ENCODE measurements around the gene SCAF1.

SCAF1 gene

DNA sequence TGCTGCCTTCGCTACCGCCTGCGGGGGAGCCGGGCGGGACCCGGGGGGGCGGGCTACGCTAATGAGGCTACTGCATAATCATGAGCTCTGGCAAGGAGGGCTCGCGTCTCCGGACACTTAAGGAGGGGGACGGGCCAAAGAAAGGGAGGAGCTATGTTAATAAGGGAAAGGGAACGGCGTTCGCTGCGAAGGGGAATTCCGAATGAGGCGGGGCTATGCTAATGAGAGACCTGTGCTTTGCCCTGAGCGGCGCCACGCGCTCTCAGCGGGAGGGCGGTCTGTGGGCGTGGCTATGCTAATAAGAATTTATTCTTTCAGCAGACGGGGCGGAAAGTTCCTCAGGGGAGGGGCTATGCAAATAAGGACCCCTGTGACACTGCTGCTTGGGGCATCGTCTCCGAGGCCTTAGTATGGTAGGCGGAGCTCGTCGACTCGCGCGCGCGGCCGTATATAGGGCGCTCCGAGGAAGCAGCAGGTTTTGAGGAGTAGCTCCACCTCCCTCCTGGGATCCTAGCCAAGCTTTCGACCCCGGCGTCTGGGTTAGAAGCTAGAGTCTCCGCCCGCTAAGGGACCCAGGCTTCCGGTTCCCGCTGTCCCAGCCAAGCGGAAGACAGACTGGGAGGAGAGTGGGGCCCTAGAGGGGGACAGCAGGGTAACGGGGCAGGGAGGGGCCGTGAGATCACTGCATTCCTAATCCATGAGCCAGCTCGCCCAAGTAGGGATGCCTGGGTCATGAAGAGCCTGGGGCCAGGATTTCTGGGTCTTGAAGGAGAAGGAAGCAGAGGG lies 1.7 kb upstream of the SCAF1 start, which contains the start of gene RRAS:
Gene RRAS, minus strand, starts transcription at position 31 of the 786 bp plus-strand sequence. CDS start 45 bp downstream, outside the sequence.
- H3K4me3 ChIP-seq (ENCODE audit: low read length) = peak within 1 kb of the TSS; percentile 99

DNA sequence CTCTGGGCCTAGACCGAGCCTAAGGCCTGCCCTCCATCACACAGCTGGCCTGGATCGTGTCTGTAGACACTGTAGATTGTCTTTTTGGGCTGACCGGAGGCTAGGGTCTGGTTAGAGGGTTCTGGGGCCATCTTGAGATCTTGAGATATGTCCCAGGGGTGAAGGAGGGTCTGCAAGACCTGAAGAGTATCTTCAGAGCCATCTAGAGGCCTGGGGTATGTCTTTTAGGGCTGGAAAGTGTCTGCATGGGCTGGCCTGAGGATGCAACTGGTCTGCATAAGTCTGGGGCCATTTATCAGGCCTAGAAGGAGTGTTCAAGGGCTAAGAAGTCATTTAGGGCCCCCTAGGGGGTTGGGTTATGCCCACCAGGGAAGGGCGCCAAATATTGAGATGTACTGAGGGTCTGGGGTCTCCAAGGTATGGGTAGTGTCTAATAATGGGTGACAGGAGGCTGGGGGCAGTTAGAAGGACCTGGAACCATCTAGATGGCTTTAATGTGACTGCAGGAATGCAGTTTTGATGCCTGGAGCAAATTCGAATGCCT lies 555 bp downstream of the SCAF1 start:
- peak overlapping the region; percentile 99 for H3K4me3 ChIP-seq (ENCODE audit: low read length)
- DNase-seq (ENCODE audit: low read depth, low spot score) = no peak

More for the DNA sequence above, 1.7 kb upstream of the SCAF1 start, which contains the start of gene RRAS:
- DNase-seq (ENCODE audit: low read depth, low spot score) = peak; percentile 100

DNA sequence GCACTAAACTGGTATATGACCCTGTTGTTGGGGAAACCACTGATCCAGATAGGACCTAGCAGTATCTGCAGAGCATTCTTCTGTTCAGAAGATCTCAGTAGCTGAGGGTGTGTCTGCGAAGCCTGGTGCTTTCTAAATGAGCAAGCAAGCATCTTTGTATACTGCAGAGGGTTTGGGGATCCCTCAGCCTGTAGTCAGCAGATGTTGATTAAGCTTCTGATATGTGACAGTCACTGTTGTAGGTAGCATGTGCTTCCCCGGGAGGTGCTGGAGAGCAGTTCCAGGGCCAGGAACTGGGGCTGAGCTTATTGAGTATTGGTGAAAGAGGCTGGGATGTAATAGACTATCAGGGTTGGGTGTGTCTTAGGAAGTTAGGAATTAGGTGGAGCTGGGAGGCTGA lies 1.5 kb downstream of the SCAF1 start:
- peak overlapping the region; percentile 99 for H3K4me3 ChIP-seq (ENCODE audit: low read length)
- DNase-seq (ENCODE audit: low read depth, low spot score) = no peak

DNA sequence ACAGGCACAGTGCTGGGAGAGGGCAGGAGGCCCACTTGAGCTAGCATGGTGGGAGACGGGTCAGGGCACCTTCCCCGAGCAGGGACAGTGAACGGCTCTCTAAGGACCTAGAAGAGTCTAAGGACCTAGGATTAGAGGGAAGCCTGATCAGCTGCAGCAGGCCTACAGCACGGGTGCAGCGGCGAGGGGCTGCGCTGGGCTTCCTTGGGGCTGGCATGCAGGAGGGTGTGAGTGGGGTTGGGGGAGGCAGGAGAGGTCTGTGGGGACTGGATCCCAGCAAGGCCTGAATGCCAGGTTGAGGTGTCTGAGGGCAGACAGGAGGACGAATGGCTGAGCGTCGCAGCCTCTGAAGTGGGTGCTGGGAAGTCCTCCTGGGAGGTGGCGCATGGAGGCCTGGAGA lies 3.6 kb downstream of the SCAF1 start:
- DNase-seq (ENCODE audit: low read depth, low spot score) = no peak
- H3K4me3 ChIP-seq (ENCODE audit: low read length) = no peak overlapping the region

DNA sequence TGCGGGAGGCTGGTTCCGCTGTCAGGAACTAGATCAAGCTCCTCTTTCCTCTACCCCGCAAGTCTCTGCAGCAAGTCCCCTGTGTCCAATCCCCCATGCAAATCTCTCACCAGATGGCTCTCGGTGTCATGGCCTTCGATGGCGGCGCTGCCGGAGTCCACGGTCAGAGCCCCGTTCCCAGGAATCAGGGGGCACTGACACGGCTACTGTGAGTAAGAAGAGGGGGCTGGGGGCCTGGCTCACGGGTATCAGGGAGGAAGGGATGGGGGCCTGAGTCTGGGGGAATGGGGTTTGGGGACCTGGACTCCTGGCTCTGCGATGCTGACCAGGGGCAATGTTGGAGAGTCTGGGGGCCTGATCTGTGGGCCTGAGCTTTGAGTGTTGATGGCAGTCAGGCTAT lies 4.0 kb downstream of the SCAF1 start:
- no peak for DNase-seq (ENCODE audit: low read depth, low spot score)

DNA sequence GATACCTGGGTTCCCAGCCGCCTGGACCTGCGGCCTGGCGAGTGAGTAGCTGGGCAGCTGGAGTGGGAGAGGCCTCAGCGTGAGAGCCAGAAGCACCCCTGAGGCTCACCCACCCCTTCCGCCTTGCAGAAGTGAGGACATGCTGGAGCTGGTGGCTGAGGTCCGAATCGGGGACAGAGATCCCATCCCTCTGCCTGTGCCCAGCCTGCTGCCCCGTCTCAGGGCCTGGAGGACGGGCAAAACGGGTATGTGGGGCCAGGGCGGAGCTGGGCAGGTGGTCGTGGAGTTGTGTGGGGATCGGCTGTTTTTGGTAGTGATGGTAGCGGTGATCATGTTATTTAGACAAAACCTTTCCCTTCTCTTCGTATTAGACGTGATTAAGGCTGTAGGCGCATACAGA lies 4.6 kb downstream of the SCAF1 start:
- DNase-seq (ENCODE audit: low read depth, low spot score) = no peak
- H3K4me3 ChIP-seq (ENCODE audit: low read length) = no peak overlapping the region

More for the DNA sequence above, 4.0 kb downstream of the SCAF1 start:
- H3K4me3 ChIP-seq (ENCODE audit: low read length) = no peak overlapping the region

DNA sequence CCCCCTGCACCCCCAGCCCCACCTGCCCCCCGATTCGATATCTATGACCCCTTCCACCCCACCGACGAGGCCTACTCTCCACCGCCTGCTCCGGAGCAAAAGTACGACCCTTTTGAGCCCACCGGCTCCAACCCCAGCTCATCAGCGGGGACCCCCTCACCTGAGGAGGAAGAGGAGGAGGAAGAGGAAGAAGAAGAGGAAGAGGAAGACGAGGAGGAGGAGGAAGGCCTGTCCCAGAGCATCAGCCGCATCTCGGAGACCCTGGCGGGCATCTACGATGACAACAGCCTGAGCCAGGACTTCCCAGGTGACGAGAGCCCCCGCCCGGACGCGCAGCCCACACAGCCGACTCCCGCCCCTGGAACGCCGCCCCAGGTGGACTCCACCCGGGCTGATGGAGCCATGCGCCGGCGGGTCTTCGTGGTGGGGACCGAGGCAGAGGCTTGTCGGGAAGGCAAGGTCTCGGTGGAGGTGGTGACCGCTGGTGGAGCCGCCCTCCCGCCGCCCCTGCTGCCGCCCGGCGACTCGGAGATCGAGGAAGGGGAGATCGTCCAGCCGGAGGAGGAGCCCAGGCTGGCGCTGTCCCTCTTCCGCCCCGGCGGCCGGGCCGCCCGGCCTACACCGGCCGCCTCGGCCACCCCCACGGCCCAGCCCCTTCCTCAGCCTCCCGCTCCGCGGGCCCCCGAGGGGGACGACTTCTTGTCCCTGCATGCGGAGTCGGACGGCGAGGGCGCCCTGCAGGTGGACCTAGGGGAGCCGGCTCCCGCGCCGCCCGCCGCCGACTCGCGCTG lies 9.2 kb downstream of the SCAF1 start:
- H3K4me3 ChIP-seq (ENCODE audit: low read length) = no peak overlapping the region
- no peak for DNase-seq (ENCODE audit: low read depth, low spot score)

DNA sequence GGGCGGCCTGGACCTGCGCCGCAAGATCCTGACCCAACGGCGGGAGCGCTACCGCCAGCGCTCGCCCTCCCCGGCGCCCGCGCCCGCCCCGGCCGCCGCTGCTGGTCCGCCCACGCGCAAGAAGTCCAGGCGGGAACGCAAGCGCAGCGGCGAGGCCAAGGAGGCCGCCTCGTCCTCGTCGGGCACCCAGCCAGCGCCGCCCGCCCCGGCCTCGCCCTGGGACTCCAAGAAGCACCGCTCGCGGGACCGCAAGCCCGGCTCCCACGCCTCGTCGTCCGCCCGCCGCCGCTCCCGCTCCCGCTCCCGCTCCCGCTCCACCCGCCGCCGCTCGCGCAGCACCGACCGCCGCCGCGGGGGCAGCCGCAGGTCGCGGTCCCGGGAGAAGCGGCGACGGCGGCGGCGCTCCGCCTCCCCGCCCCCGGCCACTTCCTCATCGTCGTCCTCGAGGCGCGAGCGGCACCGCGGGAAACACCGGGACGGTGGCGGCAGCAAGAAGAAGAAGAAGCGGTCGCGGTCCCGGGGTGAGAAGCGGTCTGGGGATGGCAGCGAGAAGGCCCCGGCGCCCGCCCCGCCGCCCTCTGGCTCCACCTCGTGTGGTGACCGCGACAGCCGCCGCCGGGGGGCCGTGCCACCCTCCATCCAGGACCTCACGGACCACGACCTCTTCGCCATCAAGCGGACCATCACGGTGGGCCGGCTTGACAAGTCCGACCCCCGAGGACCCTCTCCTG lies 10.0 kb downstream of the SCAF1 start:
- H3K4me3 ChIP-seq (ENCODE audit: low read length) = no peak overlapping the region
- no peak for DNase-seq (ENCODE audit: low read depth, low spot score)

DNA sequence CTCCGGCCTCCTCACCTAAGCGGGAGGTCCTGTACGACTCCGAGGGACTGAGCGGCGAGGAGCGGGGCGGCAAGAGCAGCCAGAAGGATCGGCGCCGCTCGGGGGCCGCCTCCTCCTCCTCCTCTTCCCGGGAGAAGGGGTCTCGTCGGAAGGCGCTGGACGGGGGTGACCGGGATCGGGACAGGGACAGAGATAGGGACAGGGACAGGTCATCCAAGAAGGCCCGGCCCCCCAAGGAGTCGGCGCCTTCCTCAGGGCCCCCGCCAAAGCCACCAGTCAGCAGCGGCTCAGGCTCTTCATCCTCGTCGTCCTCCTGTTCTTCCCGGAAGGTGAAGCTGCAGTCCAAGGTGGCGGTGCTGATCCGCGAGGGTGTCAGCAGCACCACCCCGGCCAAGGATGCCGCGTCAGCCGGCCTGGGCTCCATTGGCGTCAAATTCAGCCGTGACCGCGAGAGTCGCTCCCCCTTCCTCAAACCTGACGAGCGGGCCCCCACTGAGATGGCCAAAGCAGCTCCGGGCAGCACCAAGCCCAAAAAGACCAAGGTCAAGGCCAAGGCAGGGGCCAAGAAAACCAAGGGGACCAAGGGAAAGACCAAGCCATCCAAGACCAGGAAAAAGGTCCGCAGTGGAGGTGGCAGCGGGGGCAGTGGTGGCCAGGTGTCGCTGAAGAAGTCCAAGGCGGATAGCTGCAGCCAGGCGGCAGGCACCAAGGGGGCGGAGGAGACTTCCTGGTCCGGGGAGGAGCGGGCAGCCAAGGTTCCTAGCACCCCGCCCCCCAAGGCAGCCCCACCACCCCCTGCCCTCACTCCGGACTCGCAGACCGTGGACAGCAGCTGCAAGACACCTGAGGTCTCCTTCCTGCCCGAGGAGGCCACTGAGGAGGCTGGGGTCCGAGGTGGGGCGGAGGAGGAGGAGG lies 10.8 kb downstream of the SCAF1 start:
- DNase-seq (ENCODE audit: low read depth, low spot score) = no peak
- H3K4me3 ChIP-seq (ENCODE audit: low read length) = no peak overlapping the region

DNA sequence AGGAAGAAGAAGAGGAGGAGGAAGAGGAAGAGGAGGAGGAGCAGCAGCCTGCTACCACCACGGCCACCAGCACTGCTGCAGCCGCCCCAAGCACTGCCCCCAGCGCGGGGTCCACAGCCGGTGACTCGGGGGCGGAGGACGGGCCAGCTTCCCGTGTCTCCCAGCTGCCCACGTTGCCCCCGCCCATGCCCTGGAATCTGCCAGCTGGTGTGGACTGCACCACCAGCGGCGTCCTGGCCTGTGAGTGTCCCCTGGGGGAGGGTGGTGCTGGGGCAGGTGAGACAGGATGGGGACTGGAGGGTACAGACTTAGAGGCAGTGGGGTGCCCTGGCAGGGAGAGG lies 11.4 kb downstream of the SCAF1 start:
- H3K4me3 ChIP-seq (ENCODE audit: low read length) = no peak overlapping the region
- no peak for DNase-seq (ENCODE audit: low read depth, low spot score)

DNA sequence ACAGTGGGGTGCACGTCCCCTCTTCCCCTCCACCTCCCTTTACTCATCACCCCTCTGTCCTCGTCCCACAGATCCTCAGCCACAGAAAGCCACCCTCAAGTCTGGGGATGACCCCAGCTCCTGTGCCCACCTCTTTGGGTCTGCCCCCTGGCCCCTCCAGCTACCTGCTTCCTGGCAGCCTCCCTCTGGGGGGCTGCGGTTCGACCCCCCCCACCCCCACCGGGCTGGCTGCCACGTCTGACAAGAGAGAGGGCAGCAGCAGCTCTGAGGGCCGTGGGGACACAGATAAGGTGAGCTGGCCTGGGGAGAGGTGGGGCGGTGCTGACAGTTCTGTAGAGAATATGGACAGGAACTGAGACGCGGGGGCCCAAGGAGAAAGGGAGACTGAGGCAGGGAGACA lies 12.6 kb downstream of the SCAF1 start:
- H3K4me3 ChIP-seq (ENCODE audit: low read length) = no peak overlapping the region
- DNase-seq (ENCODE audit: low read depth, low spot score) = no peak

DNA sequence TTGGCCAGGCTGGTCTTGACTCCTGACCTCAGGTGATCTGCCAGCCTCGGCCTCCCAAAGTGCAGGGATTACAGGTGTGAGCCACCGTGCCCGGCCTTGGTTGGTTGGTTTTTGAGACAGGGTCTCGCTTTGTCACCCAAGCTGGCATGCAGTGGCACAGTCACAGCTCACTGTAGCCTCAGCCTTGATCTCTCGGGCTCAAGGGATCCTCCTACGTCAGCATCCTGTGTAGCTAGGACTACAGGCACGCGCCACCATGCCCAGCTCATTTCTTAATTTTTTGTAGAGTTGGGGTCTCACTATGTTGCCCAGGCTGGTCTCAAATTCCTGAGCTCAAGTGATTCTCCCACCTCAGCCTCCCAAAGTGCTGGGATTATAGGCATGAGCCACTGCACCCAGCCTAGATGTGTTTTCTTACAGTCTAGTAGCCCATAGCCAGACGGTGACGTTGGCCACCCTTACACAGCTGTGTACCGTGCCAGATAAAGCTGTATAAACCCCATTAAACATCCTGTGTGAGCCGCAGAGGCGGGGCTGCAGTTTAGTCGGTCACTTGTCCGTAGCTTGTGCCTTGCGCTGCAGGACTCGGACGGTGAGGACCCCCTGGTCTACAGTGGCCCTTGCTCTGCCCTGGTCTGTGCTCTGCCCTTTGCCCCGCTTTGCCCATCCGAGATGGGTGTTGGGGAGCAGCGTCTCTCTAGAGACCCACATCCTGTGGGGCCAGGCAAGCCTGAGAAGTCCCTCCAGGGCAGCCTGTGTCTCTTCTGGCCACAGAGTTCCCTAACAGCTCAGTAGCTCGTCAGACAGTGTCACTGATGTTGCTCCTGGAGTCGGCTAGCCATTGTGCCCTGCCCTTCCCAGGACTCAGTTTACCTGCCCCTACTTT lies 13.8 kb downstream of the SCAF1 start:
- no peak for DNase-seq (ENCODE audit: low read depth, low spot score)
- H3K4me3 ChIP-seq (ENCODE audit: low read length) = no peak overlapping the region

DNA sequence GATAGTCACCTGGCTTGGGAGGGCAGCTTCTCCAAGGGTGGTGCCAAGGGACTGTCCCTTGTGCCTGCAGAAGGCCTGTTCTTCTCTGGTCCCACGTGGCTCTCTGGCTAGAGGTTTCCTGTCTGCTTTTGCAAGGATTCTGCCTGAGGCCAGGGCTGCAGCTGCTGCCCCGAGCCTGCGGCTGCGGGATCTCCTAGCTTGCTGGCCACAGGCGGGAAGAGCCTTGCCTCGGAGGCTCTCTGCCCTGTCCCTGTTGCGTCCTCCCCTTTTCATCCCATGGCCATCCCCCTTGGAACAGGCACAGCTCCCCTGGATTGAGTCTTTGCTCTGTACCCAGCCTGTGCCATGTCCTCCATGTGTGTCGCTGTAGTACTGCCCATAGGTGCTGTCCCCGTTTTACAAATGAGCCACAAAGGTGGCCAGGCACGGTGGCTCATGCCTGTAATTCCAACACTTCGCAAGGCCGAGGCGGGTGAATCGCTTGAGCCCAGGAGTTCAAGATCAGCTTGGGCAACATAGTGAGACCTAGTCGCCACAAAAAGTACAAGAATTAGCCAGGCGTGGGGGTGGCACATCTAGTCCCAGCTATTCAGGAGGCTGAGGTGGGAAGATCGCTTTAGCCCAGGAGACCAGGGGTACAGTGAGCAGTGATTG lies 14.6 kb downstream of the SCAF1 start:
- DNase-seq (ENCODE audit: low read depth, low spot score) = no peak
- no peak overlapping the region for H3K4me3 ChIP-seq (ENCODE audit: low read length)

DNA sequence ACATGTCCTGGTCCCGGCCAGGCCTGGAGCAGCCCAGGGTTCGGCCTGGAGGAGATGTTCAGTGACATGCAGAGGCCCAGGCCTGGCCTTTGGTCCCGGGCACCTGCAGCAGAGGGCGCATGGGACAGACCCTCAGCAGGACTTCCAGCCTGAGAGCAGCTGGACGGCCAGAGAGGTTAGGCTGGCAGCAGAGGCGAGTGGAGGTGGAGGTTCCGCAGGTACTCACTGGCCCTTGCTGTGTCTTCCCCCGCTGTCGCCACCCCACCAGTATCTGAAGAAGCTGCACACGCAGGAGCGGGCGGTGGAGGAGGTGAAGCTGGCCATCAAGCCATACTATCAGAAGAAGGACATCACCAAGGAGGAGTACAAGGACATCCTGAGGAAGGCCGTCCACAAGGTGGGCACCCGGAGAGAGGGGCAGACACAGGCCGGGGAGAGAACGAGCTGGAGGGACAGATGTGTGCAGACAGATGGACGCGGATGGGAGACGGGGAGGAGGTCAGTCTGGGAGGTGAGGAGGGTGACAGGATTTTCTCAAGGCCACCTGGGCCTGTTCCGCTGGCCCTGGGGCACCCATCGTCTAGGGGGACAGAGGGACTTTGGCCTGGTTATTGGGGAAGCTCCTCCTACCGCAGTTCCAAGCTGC lies 15.6 kb downstream of the SCAF1 start:
- no peak overlapping the region for H3K4me3 ChIP-seq (ENCODE audit: low read length)
- DNase-seq (ENCODE audit: low read depth, low spot score) = no peak

DNA sequence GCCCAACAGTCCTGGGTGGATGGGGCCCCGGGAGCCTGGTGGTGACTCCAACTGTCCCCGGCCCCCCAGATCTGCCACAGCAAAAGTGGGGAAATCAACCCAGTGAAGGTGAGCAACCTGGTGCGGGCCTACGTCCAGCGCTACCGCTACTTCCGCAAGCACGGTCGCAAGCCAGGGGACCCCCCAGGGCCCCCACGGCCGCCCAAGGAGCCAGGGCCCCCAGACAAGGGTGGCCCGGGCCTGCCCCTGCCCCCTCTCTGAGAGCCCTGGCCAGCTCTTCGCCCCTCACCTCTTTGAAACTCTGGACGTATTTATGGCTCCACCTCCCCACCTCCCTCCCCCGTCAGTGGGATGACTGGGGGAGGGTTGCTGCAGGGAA lies 16.1 kb downstream of the SCAF1 start:
- H3K4me3 ChIP-seq (ENCODE audit: low read length) = no peak overlapping the region
- no peak for DNase-seq (ENCODE audit: low read depth, low spot score)

DNA sequence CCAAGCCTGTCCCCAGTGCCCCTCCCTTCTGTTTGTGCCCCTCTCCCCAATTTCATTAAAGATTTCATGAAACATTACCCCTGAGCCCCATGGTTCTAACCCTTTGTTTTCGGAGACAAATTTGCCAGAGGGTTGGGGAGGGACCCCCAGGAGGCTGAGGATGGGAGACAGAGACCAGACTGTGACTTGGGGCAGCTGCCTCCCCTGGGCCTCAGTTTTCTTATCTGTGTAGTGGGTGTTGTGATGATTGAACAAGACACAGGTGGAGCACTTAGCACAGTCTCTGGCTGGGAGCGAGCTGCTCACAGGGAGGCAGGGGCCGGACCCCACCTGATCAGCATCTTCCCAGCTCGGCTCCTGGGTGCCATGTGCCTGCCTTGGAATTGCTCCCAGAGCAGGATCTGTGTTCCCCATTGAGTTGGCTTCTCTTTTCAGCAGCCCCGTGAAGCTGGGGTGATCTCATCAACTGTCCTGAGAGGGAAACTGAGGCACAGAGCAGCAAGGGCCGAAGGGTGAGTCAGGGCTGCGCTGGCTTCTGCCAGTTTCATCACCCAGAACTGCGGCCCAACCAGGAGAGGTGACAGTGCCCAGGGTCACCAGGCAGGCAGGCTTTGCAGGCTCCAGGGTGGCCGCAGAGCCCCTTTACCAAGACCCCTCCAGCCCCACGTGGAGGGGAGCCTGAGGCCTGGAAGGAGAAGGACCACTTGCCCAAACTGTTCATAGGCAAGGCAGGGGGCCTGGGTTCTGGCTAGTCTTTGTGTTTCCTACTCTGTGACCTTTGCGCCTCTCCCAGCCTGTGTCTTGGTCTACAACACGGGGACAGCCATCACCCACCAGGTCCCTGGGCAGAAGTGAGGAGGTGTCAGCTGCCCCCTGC lies 16.8 kb downstream of the SCAF1 start:
- DNase-seq (ENCODE audit: low read depth, low spot score) = no peak
- no peak overlapping the region for H3K4me3 ChIP-seq (ENCODE audit: low read length)
